GM10266 (cell line): ENCODE results near the gene SIRT2.

ENCODE experiments used
- DNase-seq: peaks from one replicate; pipeline ENCODE4 v3.0.0; 2012; ENCODE audit errors: extremely low spot score
- TF ChIP-seq, protein P1 (sequence below): IDR thresholded peaks from 2 replicates; pipeline ENCODE4 v1.5.1; 2012; ENCODE audit warnings: mild to moderate bottlenecking, low read depth; ENCODE audit not compliant: control insufficient read depth, insufficient read depth; ENCODE audit errors: missing control alignments

SIRT2 gene

DNA sequence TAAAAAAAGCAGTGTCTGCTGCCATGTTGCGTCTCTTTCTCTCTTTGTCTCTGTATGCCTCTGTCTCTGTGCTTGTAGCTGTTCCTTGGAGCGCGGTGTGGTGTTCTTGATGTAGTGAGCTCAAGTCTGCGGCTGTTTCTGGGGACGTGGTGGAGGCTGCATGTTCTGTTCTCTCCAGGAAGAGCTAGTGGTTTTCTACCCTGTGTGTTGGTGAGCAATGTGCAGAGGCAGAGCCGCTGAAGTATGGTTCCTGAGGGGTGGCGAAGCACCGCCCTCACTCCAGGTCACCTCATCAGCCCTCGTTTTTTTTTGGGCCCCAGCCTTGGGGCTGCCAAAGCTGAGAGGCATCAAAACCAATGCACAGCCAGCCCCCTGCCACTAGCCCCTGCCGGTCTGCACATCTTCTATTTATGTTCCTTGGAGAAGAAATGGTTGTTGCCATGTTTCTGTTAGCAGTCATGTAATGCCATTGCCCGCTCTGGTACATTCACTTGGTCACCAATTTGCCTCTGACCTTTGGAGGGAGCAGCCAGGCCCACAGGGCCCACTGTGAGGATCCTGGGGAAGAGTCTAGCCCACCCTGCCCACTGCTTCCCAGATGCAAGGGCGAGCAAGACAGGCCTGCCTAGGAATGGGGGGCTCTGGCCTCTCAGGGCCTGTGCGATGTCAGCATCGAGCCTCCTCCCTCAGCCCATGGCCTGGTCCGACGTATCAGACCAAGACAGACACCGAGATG lies 56.8 kb downstream of the SIRT2 start:
- DNase-seq, result no peak
- TF ChIP-seq, protein P1, sequence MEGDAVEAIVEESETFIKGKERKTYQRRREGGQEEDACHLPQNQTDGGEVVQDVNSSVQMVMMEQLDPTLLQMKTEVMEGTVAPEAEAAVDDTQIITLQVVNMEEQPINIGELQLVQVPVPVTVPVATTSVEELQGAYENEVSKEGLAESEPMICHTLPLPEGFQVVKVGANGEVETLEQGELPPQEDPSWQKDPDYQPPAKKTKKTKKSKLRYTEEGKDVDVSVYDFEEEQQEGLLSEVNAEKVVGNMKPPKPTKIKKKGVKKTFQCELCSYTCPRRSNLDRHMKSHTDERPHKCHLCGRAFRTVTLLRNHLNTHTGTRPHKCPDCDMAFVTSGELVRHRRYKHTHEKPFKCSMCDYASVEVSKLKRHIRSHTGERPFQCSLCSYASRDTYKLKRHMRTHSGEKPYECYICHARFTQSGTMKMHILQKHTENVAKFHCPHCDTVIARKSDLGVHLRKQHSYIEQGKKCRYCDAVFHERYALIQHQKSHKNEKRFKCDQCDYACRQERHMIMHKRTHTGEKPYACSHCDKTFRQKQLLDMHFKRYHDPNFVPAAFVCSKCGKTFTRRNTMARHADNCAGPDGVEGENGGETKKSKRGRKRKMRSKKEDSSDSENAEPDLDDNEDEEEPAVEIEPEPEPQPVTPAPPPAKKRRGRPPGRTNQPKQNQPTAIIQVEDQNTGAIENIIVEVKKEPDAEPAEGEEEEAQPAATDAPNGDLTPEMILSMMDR, result no peak

DNA sequence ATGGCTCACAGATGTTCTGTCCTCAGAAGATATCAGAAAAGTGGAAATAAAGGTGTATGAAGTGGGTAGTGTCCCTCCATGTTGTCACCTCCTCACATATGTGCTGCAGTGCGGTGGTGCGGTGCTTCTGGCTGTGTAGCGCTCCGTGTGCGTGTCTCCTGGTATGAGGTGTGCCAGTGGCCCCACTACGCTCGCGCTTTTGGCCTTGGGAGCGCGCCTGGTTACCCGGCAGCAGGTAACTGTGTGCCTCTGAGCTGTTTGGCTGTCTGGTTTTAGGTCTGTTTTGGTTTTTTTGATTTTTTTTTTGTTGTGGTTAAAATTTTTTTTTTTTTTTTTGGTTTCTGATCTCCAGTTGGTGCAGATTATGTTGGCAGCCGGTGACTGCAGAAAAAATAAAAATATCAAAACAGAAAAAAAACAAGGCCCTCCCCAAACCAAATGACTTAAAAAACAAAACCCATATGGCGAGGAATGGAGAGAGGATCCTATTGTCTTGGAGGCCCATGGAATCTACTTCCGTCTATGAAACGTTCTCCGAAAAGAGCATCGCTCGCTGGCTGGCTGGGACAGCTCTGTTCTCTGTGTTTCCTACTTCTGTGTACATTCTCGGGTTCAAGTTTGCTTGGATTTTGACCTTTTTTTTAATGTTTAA lies 57.5 kb downstream of the SIRT2 start:
- TF ChIP-seq, protein P1, result no peak
- DNase-seq, result no peak

DNA sequence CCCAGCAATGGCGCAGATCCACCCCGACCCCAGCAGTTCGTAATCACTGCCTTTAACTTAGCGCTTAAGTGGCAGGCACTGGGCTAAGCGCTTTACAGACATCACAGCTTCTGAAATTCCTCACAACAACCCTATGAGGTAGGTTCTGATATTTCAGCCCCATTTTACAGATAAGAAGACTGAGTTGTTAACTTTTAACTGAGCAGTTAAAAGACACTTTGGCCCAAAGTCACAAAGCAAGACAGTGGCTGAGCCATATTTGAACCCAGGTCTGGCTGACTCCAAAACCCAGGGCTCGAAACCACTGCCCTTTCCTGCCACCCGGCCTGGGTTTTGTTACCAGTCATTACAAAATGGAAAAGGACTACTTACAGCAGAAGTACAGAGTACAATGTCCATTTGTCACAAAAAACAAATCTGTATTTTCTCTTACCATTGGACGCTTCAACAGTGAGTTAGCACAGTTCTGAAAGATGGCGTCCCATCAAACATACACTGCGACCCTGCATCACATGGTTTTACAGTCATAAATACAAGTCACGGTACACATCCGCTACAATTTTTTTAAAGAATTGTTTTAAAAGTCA lies 58.1 kb downstream of the SIRT2 start:
- DNase-seq, result no peak
- TF ChIP-seq, protein P1, result no peak

DNA sequence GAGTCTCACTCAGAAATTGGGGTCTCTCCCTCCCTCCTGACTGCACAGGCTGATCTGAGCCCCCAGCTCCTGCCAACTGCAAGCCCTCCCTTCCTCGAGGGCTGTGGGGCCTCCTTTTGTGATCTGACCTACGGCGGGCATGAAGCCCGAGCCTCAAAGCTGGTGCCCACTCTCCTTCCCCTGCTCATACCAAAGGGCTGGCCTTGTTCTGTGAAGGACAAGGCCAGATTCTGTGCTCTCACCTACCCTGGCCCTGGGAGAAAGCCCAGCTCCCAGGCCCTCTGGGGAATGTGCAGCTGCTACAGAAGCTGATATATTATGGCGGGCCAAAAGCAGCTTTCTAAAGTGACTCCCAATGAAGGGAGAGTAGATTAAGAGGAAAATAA lies 58.8 kb downstream of the SIRT2 start:
- TF ChIP-seq, protein P1, result no peak

DNA sequence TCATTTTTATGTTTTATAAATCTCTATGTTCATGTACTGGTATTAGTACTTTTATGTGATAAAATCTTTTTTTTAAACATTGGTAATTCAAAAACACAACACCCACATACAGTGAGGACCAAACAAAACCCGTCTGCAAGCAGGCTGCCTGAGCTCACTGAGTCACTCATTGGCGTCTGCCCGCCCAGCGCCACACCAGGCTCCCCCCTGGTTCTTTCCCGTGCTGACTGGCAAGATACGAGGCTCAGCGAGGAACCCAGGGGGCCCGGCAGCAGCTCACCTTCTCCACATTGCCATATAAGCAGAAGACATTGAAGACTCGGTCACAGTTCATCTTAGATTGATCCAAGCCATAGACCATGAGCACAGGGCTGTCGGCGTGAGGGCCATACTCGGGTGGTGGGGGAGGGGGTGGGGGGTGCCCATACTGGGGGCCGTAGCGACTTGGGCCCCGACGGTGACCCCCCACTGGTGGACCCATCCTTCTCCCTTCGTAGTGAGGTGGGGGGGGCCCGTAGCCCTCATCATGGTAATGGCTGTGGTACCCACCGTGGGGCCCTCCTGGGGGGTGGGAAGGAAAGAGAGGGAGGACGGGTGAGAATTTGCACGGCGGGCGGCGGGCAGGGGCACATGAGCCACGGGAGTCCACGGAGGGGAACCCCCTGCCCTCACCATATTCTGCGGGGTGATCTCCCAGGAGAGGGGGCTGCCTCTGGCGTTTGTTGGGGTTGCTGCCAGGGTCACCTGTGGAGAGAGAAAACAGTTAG lies 59.4 kb downstream of the SIRT2 start:
- TF ChIP-seq, protein P1, result no peak
- DNase-seq, result no peak

More for the DNA sequence above, 58.8 kb downstream of the SIRT2 start:
- DNase-seq, result no peak

DNA sequence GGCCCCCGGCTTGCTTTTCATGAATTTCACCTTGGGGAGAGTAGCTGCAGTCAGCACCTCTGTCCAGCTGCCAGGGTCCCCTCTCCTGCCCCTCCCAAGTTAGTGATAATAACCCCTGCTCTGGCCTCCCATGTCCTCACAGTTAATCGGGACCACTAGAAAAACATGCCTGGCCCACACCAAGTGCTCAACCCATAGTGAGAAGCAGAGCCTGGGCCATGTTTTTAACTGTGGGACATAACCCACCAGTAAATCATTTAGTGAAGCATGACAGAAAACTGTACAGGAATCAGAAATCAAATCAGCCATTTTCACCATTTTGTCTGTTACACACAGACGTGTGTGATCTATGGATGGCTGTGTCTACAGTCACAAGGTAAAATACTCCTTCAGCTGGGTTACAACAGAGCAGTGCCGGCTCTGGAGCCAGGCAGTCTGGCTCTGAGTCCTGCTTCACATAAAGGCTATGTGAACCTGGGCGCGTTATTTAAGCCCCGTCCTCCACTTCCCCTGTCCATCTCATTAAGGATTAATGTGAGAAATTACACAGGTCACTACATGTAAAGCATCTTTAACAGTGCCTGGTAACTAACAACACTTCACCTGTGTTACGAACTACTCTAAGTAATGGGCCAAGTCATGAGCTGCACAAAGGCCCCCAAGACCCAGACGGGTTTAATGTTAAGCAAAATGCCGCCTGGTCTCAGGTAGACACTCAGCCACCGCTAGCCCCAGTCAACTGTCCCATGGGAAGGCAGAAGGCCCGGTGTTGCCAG lies 60.2 kb downstream of the SIRT2 start:
- TF ChIP-seq, protein P1, result no peak
- DNase-seq, result no peak
